Dendritic cell treated with granulocyte-macrophage colony-stimulating factor and Interleukin-4, amounts not matched to agents 40 ng/mL and 50 ng/mL, for 4 days (primary cell): ENCODE data around the gene ITCH.
A peak's percentile ranks its signal among the peaks of the same experiment; 100 is the strongest.
"Not testable (repeated sequence)": the region's sequence is repeated elsewhere in the genome, so short reads cannot be mapped to it uniquely, and the experiment has no call there.

Experiments
- H3K27ac Mint-ChIP-seq: one replicate; pipeline ENCODE4 v1.8.0; 2022; ENCODE audit warnings: mild to moderate bottlenecking, mixed read lengths
- H3K27me3 Mint-ChIP-seq: one replicate; pipeline ENCODE4 v1.8.0; 2022; ENCODE audit warnings: mild to moderate bottlenecking, mixed read lengths
- H3K36me3 Mint-ChIP-seq: one replicate; pipeline ENCODE4 v1.8.0; 2022; ENCODE audit warnings: low read depth, mixed read lengths
- H3K4me1 Mint-ChIP-seq: one replicate; pipeline ENCODE4 v1.8.0; 2022; ENCODE audit warnings: low read depth, mixed read lengths
- H3K4me3 Mint-ChIP-seq: one replicate; pipeline ENCODE4 v1.8.0; 2022; ENCODE audit warnings: mild to moderate bottlenecking, moderate library complexity, mixed read lengths
- H3K9me3 Mint-ChIP-seq: one replicate; pipeline ENCODE4 v1.8.0; 2022; ENCODE audit warnings: mixed read lengths
- intact Hi-C: fragments of 100-400 bp; cut with micrococcal nuclease; formaldehyde crosslinking; loops from one replicate; pipeline ENCODE4 v1.15.0; 2022

Gene ITCH

DNA sequence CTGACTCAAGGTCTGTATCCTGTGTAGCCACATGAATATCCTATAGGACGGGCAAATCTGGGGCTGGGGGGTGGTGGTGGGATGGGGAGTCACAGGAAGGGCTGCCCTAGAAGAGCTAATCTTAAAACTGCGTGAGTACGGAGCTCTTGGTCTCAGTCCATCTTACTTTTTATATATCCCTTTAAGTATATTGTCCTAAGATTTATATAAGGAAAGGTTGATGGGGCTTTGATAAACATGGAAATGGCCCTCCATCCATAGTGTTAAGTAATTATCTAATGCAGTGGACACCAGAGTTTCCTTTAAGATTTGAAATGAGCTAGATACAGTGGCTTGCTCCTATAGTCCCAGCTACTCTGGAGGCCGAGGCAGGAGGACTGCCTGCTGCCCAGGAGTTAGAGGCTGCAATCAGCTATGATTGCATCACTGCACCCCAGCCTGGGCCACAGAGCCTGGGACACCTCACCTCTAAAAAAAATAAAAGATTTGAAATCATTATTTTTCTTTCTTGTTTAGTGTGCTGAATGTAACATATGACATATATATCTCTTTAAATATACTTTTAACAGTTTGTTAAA, 128.9 kb downstream of the ITCH start:
- intact Hi-C loops, result no loop called here
- Mint-ChIP-seq H3K4me3 (no peak overlapping the region), H3K27me3 (no peaks in the 10 kb centered on the region), H3K36me3 (peaks cover 90% of the 10 kb centered on the region), H3K27ac (no peak overlapping the region), H3K4me1 (no peaks in the 10 kb centered on the region), H3K9me3 (no peaks in the 10 kb centered on the region)

DNA sequence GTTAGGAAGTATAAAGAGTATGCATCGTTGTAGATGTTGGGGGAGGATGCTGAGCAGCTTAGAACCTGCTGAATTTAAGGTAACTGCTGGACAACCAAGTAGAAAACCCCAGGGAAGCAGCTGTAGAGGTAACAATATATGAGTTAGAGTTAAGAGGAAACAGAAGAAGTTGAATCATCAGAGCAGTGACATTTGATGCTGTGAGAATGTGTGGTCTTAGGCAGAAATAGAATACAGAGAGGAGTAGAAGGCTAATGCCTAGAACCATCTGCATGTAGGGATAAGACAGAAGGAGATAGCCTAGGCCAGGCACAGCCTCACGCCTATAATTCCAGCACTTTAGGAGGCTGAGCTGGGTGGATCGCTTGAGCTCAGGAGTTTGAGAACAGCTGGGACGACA, 130.6 kb downstream of the ITCH start:
- H3K27ac Mint-ChIP-seq, result no peak overlapping the region
- H3K4me1 Mint-ChIP-seq, result no peaks in the 10 kb centered on the region
- intact Hi-C loops, result no loop called here
- no peak overlapping the region for H3K4me3 Mint-ChIP-seq
- no peaks in the 10 kb centered on the region for H3K9me3 Mint-ChIP-seq
- H3K36me3 Mint-ChIP-seq, result peaks cover 90% of the 10 kb centered on the region
- H3K27me3 Mint-ChIP-seq, result no peaks in the 10 kb centered on the region

DNA sequence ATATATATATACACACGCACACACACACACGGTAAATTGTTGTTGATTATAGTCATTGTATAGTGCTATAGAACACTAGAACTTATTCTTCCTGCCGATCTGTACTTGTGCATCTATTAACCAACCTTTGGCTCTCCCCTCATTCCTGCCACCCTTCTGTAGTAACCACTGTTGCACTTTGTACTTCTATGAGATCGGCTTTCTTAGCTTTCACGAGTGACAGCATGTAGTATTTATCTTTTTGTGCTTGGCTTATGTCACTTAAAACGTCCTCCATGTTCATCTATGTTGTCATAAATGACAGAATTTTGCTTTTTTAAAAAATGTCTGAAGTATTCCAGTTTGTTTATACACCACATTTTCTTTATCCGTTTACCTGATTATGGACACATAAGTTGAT, 132.2 kb downstream of the ITCH start:
- intact Hi-C loops, result no loop called here
- Mint-ChIP-seq H3K4me1 (peaks cover 7% of the 10 kb centered on the region), H3K27me3 (no peaks in the 10 kb centered on the region), H3K4me3 (no peak overlapping the region), H3K9me3 (no peaks in the 10 kb centered on the region), H3K36me3 (peaks cover 92% of the 10 kb centered on the region), H3K27ac (no peak overlapping the region)

DNA sequence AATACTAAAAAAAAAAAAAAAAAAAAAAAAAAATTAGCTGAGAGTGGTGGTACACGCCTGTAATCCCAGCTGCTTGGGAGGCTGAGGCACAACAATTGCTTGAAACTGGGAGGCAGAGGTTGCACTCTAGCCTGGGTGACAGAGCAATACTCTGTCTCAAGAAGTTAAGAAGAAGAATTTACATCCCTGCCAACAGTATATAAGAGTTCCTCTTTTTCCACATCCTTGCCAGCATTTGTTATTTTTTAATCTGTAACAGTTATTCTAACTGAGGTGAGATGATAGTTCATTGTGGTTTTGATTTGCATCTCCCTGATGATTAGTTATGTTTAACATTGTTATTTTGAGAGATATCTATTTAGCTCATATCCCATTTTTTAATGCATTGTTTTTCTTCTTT, 132.8 kb downstream of the ITCH start:
- Mint-ChIP-seq H3K36me3 (peaks cover 92% of the 10 kb centered on the region), H3K4me1 (peaks cover 7% of the 10 kb centered on the region), H3K27ac (no peak overlapping the region), H3K9me3 (no peaks in the 10 kb centered on the region), H3K4me3 (no peak overlapping the region), H3K27me3 (no peaks in the 10 kb centered on the region)
- intact Hi-C loops, result no loop called here

DNA sequence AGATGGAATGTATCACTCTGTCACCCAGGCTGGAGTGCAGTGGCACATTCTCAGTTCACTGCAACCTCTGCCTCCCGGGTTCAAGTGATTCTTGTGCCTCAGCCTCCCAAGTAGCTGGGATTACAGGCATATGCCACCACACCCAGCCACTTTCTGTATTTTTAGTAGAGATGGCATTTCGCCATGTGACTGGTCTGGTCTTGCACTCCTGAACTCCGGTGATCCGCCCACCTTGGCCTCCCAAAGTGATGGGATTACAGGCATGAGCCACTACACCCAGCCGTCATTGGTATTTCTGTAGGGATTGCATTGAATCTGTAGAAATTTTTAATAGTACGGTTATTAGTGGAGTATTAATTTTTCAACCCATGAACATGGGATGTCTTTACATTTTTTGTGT, 134.5 kb downstream of the ITCH start:
- H3K4me1 Mint-ChIP-seq, H3K9me3 Mint-ChIP-seq, intact Hi-C loops, H3K27me3 Mint-ChIP-seq, H3K27ac Mint-ChIP-seq, H3K4me3 Mint-ChIP-seq: not testable (repeated sequence)
- peaks cover 94% of the 10 kb centered on the region for H3K36me3 Mint-ChIP-seq

DNA sequence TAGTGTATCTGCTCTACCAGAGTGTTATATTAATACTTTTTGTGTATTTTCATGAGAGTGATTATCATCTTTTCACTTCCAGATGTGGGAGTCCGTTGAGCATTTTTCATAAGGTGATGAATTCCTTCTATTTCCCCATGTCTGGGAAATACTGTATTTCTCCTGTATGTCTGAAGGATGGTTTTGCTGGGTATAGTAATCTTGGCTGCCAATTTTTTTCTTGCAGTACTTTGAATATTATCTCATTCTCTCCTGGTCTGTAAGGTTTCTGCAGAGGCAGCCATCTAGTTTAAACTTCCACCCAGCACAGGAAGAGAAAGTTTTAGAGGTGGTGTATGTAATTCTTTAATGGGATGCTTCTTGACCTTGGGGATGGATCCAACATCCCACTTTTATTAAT, 137.8 kb downstream of the ITCH start:
- intact Hi-C loops, result no loop called here
- Mint-ChIP-seq H3K27ac (no peak overlapping the region), H3K4me1 (peaks cover 7% of the 10 kb centered on the region), H3K27me3 (no peaks in the 10 kb centered on the region), H3K9me3 (no peaks in the 10 kb centered on the region), H3K36me3 (peaks cover 85% of the 10 kb centered on the region), H3K4me3 (no peak overlapping the region)

DNA sequence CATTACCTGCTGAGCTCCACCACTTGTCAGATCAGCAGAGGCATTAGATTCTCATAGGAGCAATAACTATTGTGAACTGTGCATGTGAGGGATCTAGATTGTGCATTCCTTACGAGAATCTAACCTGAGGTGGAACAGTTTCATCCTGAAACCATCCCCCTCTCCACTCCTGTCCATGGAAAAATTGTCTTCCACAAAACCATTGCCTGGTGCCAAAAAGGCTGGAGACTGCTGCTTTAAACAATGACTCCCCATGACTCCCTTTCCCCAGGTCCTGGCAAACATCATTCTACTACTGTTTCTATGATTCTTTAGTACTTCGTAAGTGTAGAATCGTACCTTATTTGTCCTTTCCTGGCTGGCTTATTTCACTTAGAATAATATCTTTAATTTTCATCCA, 143.4 kb downstream of the ITCH start:
- no peak overlapping the region for H3K4me3 Mint-ChIP-seq
- peaks cover 78% of the 10 kb centered on the region for H3K36me3 Mint-ChIP-seq
- H3K4me1 Mint-ChIP-seq, result no peaks in the 10 kb centered on the region
- intact Hi-C loops, result no loop called here
- H3K27me3 Mint-ChIP-seq, result no peaks in the 10 kb centered on the region
- no peaks in the 10 kb centered on the region for H3K9me3 Mint-ChIP-seq
- no peak overlapping the region for H3K27ac Mint-ChIP-seq

DNA sequence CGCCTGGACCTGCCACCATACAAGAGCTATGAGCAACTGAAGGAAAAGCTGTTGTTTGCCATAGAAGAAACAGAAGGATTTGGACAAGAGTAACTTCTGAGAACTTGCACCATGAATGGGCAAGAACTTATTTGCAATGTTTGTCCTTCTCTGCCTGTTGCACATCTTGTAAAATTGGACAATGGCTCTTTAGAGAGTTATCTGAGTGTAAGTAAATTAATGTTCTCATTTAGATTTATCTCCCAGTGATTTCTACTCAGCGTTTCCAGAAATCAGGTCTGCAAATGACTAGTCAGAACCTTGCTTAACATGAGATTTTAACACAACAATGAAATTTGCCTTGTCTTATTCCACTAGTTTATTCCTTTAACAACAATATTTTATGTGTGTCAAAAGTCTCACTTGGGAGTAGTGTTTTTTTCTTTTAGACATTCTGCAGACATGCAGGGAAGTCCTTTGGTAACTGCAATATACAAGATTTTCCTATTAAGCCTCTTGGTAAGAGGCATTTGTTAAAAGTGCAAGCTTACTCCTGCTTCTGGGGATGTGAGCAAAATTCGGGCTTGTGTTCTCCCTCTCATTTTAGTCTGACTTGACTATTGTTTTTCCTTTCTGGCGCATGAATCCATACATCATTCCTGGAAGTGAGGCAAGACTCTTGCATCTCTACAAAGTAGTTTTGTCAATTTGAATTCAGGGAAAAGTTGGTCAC, 144.8 kb downstream of the ITCH start:
- Mint-ChIP-seq H3K4me1 (no peaks in the 10 kb centered on the region), H3K27me3 (no peaks in the 10 kb centered on the region), H3K36me3 (peaks cover 81% of the 10 kb centered on the region), H3K4me3 (no peak overlapping the region), H3K27ac (no peak overlapping the region), H3K9me3 (no peaks in the 10 kb centered on the region)
- intact Hi-C loops, result no loop called here

DNA sequence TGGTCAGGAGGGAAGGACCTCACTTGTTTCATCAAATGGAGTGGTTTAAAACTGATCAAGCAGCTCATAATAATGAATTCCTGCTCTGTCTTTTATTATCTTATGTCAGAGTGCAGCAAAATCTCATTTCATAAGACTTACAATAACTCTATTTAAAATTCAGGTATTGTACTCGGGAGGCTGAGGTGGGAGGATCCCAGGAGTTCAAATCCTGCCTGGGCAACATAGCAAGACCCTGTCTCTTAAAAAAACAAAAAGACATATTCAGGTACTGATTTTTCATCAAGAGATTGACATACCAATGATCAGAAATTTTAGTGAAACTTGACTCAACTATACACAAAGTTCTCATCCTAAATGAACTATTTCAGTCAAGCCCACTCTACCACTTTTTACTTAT, 147.5 kb downstream of the ITCH start:
- intact Hi-C loops, result no loop called here
- H3K36me3 Mint-ChIP-seq, result peaks cover 69% of the 10 kb centered on the region

DNA sequence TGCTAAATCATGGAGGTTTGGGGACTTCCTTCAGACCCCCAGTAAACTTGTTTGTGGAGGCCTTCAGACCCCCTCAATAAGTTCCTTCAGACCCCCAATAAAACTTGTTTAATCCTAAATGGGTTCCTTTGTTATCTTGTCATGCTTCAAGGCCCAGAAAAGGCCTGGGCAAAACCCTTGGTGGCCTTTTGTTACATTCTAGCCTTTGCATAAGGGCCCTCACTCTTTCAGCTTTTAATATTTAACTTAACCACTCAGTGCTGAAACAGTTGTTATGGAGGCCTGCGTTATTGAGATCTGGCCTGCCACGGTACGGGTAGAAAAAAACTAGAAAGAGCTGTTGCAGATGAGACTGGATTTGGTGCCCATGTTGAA, 148.8 kb downstream of the ITCH start:
- Mint-ChIP-seq H3K36me3 (peaks cover 68% of the 10 kb centered on the region), H3K4me1 (peaks cover 27% of the 10 kb centered on the region), H3K27ac (no peak overlapping the region), H3K4me3 (no peak overlapping the region), H3K27me3 (no peaks in the 10 kb centered on the region), H3K9me3 (no peaks in the 10 kb centered on the region)
- intact Hi-C loops, result no loop called here

More for the DNA sequence above, 147.5 kb downstream of the ITCH start:
- Mint-ChIP-seq H3K4me3 (no peak overlapping the region), H3K27me3 (no peaks in the 10 kb centered on the region), H3K4me1 (peaks cover 21% of the 10 kb centered on the region), H3K27ac (no peak overlapping the region), H3K9me3 (no peaks in the 10 kb centered on the region)

DNA sequence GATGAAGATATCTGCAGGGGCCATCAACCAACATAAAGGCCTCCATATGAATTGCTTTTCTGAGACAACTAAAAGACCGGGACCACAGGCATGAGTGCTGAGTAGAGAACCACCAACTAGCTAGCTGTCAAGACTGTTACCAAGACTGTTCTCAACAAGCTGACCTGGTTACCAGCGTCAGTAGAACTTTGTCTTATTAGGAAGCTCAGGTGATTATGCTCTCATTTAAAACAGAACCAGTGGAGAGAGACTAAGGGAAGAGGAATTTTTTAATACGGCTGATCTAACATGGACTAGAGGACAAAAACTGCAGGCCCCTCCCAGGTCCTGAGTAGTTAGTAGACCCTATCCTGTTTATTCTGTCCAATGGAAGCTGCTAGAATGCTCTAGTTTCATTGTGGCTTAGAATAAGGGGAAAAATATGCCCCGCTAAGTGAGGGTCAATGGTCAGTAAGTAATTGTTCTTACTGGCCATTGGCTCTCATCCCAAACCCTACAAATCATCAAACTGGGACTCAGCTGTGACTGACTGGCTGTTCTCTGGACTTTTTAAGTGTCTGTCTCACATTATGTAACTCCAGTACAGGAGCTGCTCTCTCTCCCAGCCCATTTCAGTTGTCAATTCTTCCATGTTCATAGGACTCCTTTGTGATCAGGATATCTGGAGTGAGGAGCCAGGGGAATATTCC, 149.3 kb downstream of the ITCH start:
- Mint-ChIP-seq H3K27me3 (no peaks in the 10 kb centered on the region), H3K36me3 (peaks cover 64% of the 10 kb centered on the region), H3K4me1 (peaks cover 27% of the 10 kb centered on the region), H3K9me3 (no peaks in the 10 kb centered on the region), H3K27ac (no peak overlapping the region), H3K4me3 (no peak overlapping the region)
- intact Hi-C loops, result no loop called here

DNA sequence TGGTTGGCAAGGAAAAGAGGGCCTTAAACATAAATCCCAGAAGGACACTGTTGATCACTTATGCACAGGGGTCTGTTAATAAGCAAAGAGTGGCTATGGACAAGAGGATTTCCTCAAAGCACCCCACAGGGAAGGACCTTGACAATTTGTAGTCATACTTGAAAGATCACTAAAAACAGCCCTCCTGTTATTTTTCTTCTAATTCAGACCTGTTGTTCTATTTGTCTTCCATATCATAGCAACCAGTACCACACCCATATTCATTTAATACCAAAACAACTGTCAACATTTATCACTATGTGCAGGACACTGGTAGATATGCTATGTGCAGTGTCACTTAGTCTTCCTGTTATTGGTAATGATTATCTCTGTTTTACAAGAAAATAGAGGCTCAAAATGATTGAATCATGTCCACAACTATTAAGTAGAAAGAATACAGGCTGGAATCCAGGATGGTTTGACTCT, 149.9 kb downstream of the ITCH start:
- Mint-ChIP-seq H3K27me3 (no peaks in the 10 kb centered on the region), H3K4me1 (peaks cover 31% of the 10 kb centered on the region), H3K4me3 (no peak overlapping the region), H3K27ac (no peak overlapping the region), H3K9me3 (no peaks in the 10 kb centered on the region), H3K36me3 (peaks cover 62% of the 10 kb centered on the region)
- intact Hi-C loops, result no loop called here

DNA sequence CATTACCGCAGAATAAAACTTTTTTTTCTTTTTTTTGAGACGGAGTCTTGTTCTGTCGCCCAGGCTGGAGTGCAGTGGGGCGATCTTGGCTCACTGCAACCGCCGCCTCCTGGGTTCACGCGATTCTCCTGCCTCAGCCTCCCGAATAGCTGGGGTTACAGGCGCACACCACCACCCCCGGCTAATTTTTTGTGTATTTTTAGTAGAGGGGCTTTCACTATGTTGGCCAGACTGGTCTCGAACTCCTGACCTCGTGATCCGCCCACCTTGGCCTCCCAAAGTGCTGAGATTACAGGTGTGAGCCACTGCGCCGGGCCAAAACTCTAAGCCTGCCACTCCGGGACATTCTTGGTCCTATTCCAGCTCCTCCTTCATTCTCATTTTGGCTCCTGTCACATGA, 151.0 kb downstream of the ITCH start:
- H3K4me3 Mint-ChIP-seq, H3K27me3 Mint-ChIP-seq, intact Hi-C loops, H3K9me3 Mint-ChIP-seq: not testable (repeated sequence)
- peaks cover 62% of the 10 kb centered on the region for H3K36me3 Mint-ChIP-seq
- peaks cover 38% of the 10 kb centered on the region for H3K4me1 Mint-ChIP-seq
- H3K27ac Mint-ChIP-seq, result peak overlapping the region; percentile 42

DNA sequence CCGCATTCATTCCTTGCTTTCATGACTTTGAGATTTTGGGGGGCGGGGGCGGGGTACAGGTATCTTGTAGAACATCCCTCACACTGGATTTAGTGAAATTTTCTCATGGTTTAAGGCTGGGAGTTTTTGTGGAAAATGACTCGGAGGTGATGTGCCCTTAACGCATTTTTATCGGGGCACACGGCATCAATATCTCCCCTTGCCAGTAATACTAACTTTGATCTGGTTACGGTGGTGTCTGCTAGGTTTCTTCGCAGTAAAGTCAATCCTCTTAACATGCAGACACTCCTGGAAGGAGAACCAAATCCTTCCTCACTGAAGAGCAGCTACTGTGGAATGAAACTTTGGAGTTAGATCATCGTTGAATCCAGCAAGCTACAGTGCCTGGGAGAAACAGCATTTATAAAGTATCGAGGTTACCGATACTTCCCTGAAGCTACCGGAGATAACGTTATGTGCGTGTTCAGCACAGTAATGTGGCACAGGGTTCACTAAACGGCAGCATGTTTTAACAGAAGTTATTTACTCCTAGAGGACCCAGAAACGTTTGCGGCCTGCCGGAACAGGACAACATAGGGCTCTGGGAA, 151.9 kb downstream of the ITCH start:
- peak overlapping the region; percentile 94 for H3K27ac Mint-ChIP-seq
- H3K4me1 Mint-ChIP-seq, result peaks cover 38% of the 10 kb centered on the region
- H3K36me3 Mint-ChIP-seq, result peaks cover 67% of the 10 kb centered on the region
- no peaks in the 10 kb centered on the region for H3K9me3 Mint-ChIP-seq
- H3K4me3 Mint-ChIP-seq, result peak overlapping the region; percentile 92
- H3K27me3 Mint-ChIP-seq, result no peaks in the 10 kb centered on the region
- intact Hi-C loops, result loop anchor here (5.0 kb wide), 1 partner anchor 203 kb away; no protein-coding TSS in a partner anchor
